ENCODE data around the gene ARRDC2.
"Not testable (repeated sequence)": the region's sequence is repeated elsewhere in the genome, so short reads cannot be mapped to it uniquely, and the experiment has no call there.

Gene ARRDC2

DNA sequence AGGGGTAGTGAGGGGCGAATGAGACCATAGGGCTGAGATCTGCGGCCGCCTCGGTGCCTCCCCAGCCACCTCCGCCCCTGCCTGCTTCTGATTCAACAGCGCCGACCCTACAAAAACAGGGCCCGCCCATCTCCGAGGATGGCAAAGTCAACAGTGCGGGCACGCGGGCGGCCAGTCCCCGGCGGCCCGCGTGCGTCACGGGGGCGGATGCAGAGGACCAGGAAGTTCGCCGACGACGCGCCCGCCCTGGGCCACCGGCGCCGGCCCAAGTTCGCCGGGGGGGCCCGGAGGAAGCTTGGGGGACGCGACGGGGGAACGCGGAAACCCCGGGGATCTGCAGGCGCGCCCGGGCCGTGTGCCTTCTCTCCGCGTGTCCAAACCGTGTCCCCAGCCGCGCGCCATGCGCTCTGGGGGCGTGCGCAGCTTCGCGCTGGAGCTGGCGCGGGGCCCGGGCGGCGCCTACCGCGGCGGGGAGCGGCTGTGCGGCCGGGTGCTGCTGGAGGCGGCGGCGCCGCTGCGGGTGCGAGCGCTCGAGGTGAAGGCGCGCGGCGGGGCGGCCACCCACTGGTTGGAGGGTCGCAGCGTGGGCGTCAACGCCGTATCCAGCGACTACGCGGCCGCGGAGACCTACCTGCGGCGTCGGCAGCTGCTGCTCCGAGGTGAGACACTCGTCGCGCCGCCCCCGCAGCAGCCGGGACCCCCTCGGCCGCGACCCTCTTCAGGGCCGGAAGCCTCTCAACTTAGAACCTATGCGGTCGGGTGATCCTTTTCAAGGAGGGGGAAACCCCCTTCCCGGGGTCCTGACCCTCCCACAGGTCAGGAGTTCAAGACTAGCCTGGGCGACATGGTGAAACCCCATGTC, 6.8 kb upstream of the ARRDC2 start:
- no peaks in the 10 kb centered on the region for H3K9me3 ChIP-seq (ENCODE audit: control insufficient read depth in 5 of 5, low read length in 5 of 5)
- H3K9ac ChIP-seq (ENCODE audit: low read length in 5 of 5) = peak overlapping the region in 4 of 5 donors; percentile 38 to 78 (median 76)
- H3K27ac ChIP-seq (ENCODE audit: low read depth, low read length) = peak overlapping the region; percentile 70
- H3K4me1 ChIP-seq (ENCODE audit: control insufficient read depth in 5 of 5, insufficient read depth in 5 of 5, low read length in 5 of 5) = peaks cover 0 to 29% (median 17%) of the 10 kb centered on the region in 5 donors
- peaks cover 0 to 2% (median 0%) of the 10 kb centered on the region in 5 donors for H3K27me3 ChIP-seq (ENCODE audit: control insufficient read depth in 5 of 5, insufficient read depth in 4 of 5, low read length in 5 of 5)
- H3K36me3 ChIP-seq (ENCODE audit: control insufficient read depth in 5 of 5, insufficient read depth in 5 of 5, low read length in 5 of 5) = no peaks in the 10 kb centered on the region
- peak overlapping the region; percentile 73 to 75 (median 73) for H3K4me3 ChIP-seq (ENCODE audit: low read depth in 1 of 5, low read length in 5 of 5)

DNA sequence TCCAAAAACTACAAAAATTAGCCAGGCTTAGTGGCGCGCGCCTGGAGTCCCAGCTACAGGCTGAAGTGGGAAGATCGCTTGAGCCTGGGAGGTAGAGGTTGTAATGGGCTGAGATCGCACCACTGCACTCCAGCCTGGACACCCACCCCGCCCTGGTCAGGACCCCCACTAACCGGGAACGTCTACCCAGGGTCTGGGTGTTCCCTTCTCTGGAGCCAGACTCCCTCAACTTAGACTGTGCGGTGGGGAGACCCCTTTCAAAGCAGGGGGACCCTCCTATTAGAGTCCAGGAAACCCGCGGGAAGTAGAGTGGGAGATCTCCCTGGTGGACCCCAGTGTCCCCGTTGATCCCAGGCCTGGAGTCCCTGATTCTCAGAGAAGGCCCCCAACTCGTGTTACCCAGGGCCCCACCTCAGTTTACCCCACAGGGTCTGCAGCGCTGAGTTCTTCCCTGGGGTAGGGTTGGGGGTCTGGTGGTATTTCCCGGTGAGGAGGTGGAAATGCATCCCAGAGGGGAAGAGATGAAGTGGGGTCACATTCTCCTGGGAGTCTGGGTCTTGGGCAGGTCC, 6.1 kb upstream of the ARRDC2 start:
- Histone ChIP-seq H3K27me3 (ENCODE audit: control insufficient read depth in 5 of 5, insufficient read depth in 4 of 5, low read length in 5 of 5) (peaks cover 0 to 2% (median 0%) of the 10 kb centered on the region in 5 donors), H3K9me3 (ENCODE audit: control insufficient read depth in 5 of 5, low read length in 5 of 5) (no peaks in the 10 kb centered on the region), H3K27ac (ENCODE audit: low read depth, low read length) (peak overlapping the region; percentile 70), H3K36me3 (ENCODE audit: control insufficient read depth in 5 of 5, insufficient read depth in 5 of 5, low read length in 5 of 5) (no peaks in the 10 kb centered on the region), H3K9ac (ENCODE audit: low read length in 5 of 5) (peak overlapping the region in 4 of 5 donors; percentile 38 to 78 (median 76)), H3K4me3 (ENCODE audit: low read depth in 1 of 5, low read length in 5 of 5) (peak overlapping the region; percentile 73 to 75 (median 73)), H3K4me1 (ENCODE audit: control insufficient read depth in 5 of 5, insufficient read depth in 5 of 5, low read length in 5 of 5) (peaks cover 0 to 33% (median 21%) of the 10 kb centered on the region in 5 donors)

GRCh38 chr19:18002347-18002850, 5.6 kb upstream of the ARRDC2 start:
- H3K4me1 ChIP-seq (ENCODE audit: control insufficient read depth in 5 of 5, insufficient read depth in 5 of 5, low read length in 5 of 5) = peaks cover 0 to 37% (median 26%) of the 10 kb centered on the region in 5 donors
- no peaks in the 10 kb centered on the region for H3K9me3 ChIP-seq (ENCODE audit: control insufficient read depth in 5 of 5, low read length in 5 of 5)
- H3K9ac ChIP-seq (ENCODE audit: low read length in 5 of 5) = peak overlapping the region in 4 of 5 donors; percentile 38 to 78 (median 76)
- H3K27me3 ChIP-seq (ENCODE audit: control insufficient read depth in 5 of 5, insufficient read depth in 4 of 5, low read length in 5 of 5) = peaks cover 0 to 2% (median 0%) of the 10 kb centered on the region in 5 donors
- H3K4me3 ChIP-seq (ENCODE audit: low read depth in 1 of 5, low read length in 5 of 5) = peak overlapping the region; percentile 73 to 75 (median 73)
- no peaks in the 10 kb centered on the region for H3K36me3 ChIP-seq (ENCODE audit: control insufficient read depth in 5 of 5, insufficient read depth in 5 of 5, low read length in 5 of 5)
- H3K27ac ChIP-seq (ENCODE audit: low read depth, low read length) = peak overlapping the region; percentile 70

DNA sequence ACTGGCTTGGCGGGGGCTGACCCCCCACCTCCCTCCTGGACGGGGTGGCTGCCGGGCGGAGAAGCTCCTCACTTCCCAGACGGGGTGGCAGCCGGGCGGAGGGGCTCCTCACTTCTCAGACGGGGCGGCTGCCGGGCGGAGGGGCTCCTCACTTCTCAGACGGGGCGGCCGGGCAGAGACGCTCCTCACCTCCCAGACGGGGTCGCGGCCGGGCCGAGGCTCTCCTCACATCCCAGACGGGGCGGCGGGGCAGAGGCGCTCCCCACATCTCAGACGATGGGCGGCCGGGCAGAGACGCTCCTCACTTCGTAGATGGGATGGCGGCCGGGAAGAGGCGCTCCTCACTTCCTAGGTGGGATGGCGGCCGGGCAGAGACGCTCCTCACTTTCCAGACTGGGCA, 2.2 kb upstream of the ARRDC2 start:
- peaks cover 2 to 63% (median 51%) of the 10 kb centered on the region in 5 donors for H3K4me1 ChIP-seq (ENCODE audit: control insufficient read depth in 5 of 5, insufficient read depth in 5 of 5, low read length in 5 of 5)
- H3K27me3 ChIP-seq (ENCODE audit: control insufficient read depth in 5 of 5, insufficient read depth in 4 of 5, low read length in 5 of 5); H3K9ac ChIP-seq (ENCODE audit: low read length in 5 of 5); H3K4me3 ChIP-seq (ENCODE audit: low read depth in 1 of 5, low read length in 5 of 5); H3K27ac ChIP-seq (ENCODE audit: low read depth, low read length); H3K9me3 ChIP-seq (ENCODE audit: control insufficient read depth in 5 of 5, low read length in 5 of 5): not testable (repeated sequence)
- H3K36me3 ChIP-seq (ENCODE audit: control insufficient read depth in 5 of 5, insufficient read depth in 5 of 5, low read length in 5 of 5) = peaks cover 0 to 23% (median 19%) of the 10 kb centered on the region in 5 donors

GRCh38 chr19:18007044-18007916, 690 bp upstream of the ARRDC2 start:
- Histone ChIP-seq H3K36me3 (ENCODE audit: control insufficient read depth in 5 of 5, insufficient read depth in 5 of 5, low read length in 5 of 5) (peaks cover 0 to 32% (median 26%) of the 10 kb centered on the region in 5 donors), H3K4me3 (ENCODE audit: low read depth in 1 of 5, low read length in 5 of 5) (peak overlapping the region; percentile 70 to 86 (median 75)), H3K4me1 (ENCODE audit: control insufficient read depth in 5 of 5, insufficient read depth in 5 of 5, low read length in 5 of 5) (peaks cover 2 to 51% (median 42%) of the 10 kb centered on the region in 5 donors)

DNA sequence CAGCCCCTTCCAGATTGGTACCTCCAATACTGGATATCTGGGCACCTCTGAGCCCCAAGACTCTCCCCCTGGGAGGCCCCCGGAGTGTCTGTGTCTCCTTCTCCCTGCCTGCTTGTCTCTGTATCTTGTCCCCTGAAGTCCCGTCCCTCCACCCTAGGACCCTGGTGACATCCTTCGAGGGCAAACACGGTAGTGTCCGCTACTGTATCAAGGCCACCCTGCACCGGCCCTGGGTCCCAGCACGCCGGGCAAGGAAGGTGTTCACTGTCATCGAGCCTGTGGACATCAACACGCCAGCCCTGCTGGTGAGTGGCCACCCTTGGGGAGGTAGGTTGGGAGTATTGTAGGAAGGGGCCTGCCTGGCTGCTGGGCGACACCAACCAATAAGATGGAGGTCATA, 844 bp downstream of the ARRDC2 start:
- Histone ChIP-seq H3K36me3 (ENCODE audit: control insufficient read depth in 5 of 5, insufficient read depth in 5 of 5, low read length in 5 of 5) (peaks cover 0 to 46% (median 42%) of the 10 kb centered on the region in 5 donors), H3K27ac (ENCODE audit: low read depth, low read length) (no peak overlapping the region), H3K27me3 (ENCODE audit: control insufficient read depth in 5 of 5, insufficient read depth in 4 of 5, low read length in 5 of 5) (no peaks in the 10 kb centered on the region), H3K9ac (ENCODE audit: low read length in 5 of 5) (peak overlapping the region in 3 of 5 donors; percentile 56 to 68 (median 58)), H3K4me3 (ENCODE audit: low read depth in 1 of 5, low read length in 5 of 5) (peak overlapping the region; percentile 58 to 81 (median 70)), H3K4me1 (ENCODE audit: control insufficient read depth in 5 of 5, insufficient read depth in 5 of 5, low read length in 5 of 5) (peaks cover 2 to 48% (median 42%) of the 10 kb centered on the region in 5 donors), H3K9me3 (ENCODE audit: control insufficient read depth in 5 of 5, low read length in 5 of 5) (no peaks in the 10 kb centered on the region)

More at GRCh38 chr19:18007044-18007916, 690 bp upstream of the ARRDC2 start:
- Histone ChIP-seq H3K27me3 (ENCODE audit: control insufficient read depth in 5 of 5, insufficient read depth in 4 of 5, low read length in 5 of 5) (no peaks in the 10 kb centered on the region), H3K27ac (ENCODE audit: low read depth, low read length) (peak overlapping the region; percentile 87), H3K9ac (ENCODE audit: low read length in 5 of 5) (peak overlapping the region in 4 of 5 donors; percentile 63 to 75 (median 66)), H3K9me3 (ENCODE audit: control insufficient read depth in 5 of 5, low read length in 5 of 5) (no peaks in the 10 kb centered on the region)

DNA sequence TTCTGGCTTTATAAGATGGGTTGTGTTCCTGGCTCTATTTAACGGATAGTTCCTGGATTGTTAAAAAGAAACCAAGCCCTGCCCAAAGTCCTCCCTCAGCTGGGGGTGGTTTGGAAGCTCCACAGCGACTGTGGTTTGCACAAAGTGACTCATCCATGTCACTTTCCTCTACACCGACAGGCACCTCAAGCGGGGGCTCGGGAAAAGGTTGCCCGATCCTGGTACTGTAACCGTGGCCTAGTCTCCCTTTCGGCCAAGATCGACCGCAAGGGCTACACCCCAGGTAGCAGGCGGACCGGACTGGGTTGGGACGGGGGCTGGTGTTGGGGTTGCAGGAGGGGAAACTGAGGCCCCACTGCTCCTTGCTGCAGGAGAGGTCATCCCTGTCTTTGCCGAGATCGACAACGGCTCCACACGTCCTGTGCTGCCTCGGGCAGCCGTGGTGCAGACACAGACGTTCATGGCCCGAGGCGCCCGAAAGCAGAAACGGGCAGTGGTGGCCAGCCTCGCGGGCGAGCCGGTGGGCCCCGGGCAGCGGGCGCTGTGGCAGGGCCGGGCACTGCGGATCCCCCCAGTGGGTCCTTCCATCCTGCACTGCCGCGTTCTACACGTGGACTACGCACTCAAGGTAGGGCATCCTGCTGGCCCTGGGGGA, 1.6 kb downstream of the ARRDC2 start:
- Histone ChIP-seq H3K36me3 (ENCODE audit: control insufficient read depth in 5 of 5, insufficient read depth in 5 of 5, low read length in 5 of 5) (peaks cover 0 to 50% (median 45%) of the 10 kb centered on the region in 5 donors), H3K4me3 (ENCODE audit: low read depth in 1 of 5, low read length in 5 of 5) (peak overlapping the region; percentile 58 to 81 (median 70)), H3K9me3 (ENCODE audit: control insufficient read depth in 5 of 5, low read length in 5 of 5) (no peaks in the 10 kb centered on the region), H3K27me3 (ENCODE audit: control insufficient read depth in 5 of 5, insufficient read depth in 4 of 5, low read length in 5 of 5) (no peaks in the 10 kb centered on the region), H3K27ac (ENCODE audit: low read depth, low read length) (no peak overlapping the region), H3K4me1 (ENCODE audit: control insufficient read depth in 5 of 5, insufficient read depth in 5 of 5, low read length in 5 of 5) (peaks cover 2 to 52% (median 43%) of the 10 kb centered on the region in 5 donors), H3K9ac (ENCODE audit: low read length in 5 of 5) (peak overlapping the region in 2 of 5 donors; percentile 58 to 68)

- peaks cover 0 to 53% (median 48%) of the 10 kb centered on the region in 5 donors for H3K36me3 ChIP-seq (ENCODE audit: control insufficient read depth in 5 of 5, insufficient read depth in 5 of 5, low read length in 5 of 5)
- H3K27me3 ChIP-seq (ENCODE audit: control insufficient read depth in 5 of 5, insufficient read depth in 4 of 5, low read length in 5 of 5) = no peaks in the 10 kb centered on the region
- H3K9me3 ChIP-seq (ENCODE audit: control insufficient read depth in 5 of 5, low read length in 5 of 5) = no peaks in the 10 kb centered on the region
- peak overlapping the region in 3 of 5 donors; percentile 31 to 81 (median 70) for H3K4me3 ChIP-seq (ENCODE audit: low read depth in 1 of 5, low read length in 5 of 5)
- H3K9ac ChIP-seq (ENCODE audit: low read length in 5 of 5) = no peak overlapping the region
- no peak overlapping the region for H3K27ac ChIP-seq (ENCODE audit: low read depth, low read length)
- peaks cover 2 to 52% (median 43%) of the 10 kb centered on the region in 5 donors for H3K4me1 ChIP-seq (ENCODE audit: control insufficient read depth in 5 of 5, insufficient read depth in 5 of 5, low read length in 5 of 5)
These were observed 2.2 kb downstream of the ARRDC2 start for GRCh38 chr19:18010149-18010548.

Measured in subcutaneous abdominal adipose tissue (tissue), 5 donors.